Measurements from ENCODE around the gene FGF1.

DNA sequence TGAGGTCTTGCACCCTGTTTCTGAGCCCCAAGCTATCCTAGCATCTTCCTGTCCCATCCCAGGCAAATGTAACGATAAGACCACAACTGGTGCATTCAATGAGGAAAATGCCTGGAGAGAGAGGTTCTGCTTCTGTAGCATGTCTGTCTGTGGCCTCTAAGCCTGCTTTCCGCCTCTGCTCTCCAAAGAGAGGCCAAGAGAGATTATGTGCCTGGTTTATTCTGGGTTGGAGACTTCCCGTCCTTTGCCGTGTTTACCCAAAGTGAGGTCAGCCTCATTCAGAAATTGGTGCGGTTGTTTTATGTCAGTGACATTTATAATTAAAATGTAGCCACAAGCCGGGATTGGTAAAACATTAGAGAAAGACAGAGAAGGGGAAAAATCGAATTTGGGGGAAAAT is 77.8 kb downstream of the FGF1 start:
- TF ChIP-seq POLR2A (IDR thresholded peaks at IDR 0.05): no peak
- TF ChIP-seq, protein P1, sequence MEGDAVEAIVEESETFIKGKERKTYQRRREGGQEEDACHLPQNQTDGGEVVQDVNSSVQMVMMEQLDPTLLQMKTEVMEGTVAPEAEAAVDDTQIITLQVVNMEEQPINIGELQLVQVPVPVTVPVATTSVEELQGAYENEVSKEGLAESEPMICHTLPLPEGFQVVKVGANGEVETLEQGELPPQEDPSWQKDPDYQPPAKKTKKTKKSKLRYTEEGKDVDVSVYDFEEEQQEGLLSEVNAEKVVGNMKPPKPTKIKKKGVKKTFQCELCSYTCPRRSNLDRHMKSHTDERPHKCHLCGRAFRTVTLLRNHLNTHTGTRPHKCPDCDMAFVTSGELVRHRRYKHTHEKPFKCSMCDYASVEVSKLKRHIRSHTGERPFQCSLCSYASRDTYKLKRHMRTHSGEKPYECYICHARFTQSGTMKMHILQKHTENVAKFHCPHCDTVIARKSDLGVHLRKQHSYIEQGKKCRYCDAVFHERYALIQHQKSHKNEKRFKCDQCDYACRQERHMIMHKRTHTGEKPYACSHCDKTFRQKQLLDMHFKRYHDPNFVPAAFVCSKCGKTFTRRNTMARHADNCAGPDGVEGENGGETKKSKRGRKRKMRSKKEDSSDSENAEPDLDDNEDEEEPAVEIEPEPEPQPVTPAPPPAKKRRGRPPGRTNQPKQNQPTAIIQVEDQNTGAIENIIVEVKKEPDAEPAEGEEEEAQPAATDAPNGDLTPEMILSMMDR (IDR thresholded peaks at IDR 0.05): no peak
